GM18517 (cell line): ENCODE measurements around the gene PTHLH.

ENCODE experiments used
- ATAC-seq: cut with Tn5 transposase; IDR thresholded peaks from one replicate; pipeline ENCODE4 v1.9.1; 2021; ENCODE audit warnings: mild to moderate bottlenecking, moderate library complexity; ENCODE audit not compliant: unreplicated experiment

PTHLH gene

DNA sequence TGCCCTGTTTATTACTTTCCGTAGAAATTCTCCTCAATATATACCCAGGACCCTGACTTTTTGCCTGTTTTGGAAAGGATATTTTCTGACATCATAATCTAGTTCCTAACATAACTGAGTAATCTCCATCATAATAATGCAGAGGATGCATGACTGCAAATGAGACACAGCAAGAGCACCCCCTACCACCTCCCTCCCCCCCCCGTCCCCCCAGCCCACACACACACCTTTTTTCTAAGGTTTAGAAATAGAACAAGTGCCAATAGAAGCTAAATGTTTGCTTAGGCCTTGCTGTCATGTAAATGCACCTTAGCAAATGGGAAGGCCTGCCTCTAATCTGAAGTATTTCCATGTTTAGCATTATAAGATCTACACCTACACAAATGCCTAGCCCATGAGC, at the start of gene PTHLH:
Gene PTHLH, minus strand, starts transcription at position 13 of the 400 bp plus-strand sequence. CDS start 3,239 bp downstream, outside the sequence.
- ATAC-seq = no peak

DNA sequence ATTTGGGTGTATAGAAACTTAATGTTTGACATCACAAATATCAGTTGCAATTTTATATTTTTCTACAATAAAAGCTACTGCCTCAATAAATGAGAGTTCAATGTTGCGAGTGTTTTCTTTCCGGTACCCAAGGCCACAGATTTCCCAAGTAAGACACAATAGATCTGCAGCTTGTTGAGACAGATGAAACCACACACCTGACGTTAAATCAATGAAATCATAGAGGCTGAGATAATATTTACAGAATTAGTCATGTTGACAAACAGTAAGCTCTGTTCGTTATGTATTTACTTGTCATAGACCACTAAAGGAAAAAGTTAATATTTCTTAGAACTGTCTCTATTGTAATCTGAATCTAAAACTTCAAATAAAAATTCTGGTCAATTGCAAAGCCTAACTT, 49.2 kb upstream of the PTHLH start:
- no peak for ATAC-seq

DNA sequence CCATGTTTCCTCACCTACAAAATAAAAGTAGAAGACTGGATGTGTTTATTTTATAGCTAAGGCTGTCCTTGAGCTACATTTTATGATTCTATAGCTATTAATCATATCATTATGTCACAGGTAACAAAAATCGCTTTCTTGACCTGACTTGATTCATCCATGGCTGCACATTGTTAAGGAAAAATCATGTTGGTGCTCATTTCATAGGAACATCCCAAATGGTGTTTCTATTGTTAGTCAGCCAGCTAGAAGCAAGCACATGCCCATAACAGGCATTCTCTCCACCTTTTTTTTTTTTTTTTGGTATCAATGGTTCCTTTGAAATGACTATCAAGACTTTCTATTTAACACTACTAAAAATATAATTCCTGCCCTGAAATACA, 45.3 kb upstream of the PTHLH start:
- ATAC-seq = no peak

DNA sequence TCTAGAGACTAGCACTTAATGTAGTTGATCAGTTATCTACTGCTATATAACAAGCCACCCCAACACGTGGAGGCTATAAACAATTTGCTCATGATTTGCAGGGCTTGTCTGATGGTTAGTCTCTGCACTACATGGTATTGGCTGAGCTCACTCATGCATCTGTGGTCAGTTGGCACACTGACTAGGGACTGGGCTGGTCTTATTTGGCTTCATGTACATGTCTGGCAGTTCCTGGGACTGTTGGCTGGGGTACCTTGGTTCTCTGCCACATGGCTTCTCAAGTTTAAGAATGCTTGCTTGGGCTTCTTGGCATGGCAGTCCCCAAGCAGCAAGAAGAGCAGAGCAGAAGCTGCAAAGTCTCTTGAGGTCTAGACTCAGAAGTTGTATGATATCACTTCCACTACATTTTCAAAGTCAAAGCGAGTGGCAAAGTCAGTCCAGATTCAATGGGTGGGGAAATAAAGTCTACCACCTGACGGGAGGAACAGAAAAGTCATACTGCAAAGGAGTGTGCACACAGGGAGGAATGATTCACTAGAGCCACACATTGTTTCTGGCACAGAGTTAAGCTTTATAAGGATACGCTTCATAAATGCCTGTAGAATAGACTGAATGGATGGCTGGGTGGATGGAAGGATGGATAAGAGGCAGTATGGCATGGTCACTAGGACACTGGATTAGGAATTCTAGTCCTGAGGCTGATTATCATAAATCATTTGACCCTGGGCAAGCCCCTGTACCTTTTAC, 44.8 kb upstream of the PTHLH start:
- no peak for ATAC-seq

DNA sequence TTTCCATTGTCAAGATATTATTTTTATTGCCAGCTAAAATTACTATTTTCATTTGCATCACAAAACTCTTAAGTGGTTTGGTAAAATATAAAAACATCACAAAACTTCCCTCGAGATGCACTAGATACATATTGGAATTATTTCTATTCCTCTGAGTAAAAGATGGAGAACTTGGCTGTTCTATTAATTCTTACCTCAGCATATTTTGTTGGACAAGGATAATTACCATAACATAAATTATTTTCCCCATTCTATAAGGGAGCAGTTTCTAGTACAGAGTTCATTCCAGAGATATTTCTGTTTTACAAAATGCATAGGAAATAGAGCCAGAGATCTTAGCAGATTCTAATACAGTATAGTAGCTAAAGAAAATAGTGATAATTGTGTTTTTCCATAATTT, 42.6 kb upstream of the PTHLH start:
- no peak for ATAC-seq

DNA sequence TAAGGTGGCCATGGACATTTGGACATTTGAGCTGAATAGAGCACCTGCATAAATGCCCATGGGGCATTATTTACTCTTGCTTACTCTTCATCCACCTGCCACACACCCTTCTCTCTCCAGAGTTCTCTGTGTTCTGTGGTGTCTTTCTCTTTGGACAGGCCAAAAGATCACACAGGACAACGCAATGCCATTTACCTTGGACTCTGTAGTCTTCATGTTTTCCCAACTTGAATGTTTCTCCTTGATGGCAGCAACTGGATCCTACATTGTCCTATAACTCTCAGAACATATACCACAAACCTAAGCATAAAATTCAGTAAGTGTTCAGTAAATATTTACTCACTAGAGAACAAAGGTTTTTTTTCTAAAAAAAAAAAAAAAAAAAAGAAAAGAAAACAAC, 41.7 kb upstream of the PTHLH start:
- ATAC-seq = no peak

DNA sequence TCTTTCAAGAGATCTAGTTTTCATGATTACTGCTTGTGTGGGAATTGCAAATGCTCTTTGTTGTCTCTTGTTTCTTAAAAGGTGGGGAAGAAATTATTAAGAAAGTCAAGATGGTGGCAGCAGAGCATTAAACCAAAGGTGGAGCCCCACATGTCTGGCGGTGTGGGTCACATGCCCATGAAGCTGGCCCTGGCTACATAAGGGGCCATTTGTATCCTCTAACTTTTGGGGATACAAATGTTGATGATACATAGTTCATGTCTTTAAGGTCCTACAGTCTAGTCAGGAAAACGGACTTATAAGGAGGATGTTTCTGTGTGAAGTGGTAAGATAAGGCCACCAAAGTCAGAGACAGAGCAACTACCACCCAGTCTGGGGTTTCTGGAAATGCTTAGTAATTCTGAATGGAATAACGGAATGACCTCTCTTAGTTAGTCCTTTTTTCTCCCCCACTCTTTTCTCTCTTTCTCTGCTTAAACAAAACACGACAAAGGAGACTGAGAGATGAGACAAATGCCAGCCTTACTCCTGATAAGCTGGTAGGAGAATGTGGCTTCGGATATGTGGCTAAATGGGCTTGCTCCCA, 39.9 kb upstream of the PTHLH start:
- no peak for ATAC-seq

DNA sequence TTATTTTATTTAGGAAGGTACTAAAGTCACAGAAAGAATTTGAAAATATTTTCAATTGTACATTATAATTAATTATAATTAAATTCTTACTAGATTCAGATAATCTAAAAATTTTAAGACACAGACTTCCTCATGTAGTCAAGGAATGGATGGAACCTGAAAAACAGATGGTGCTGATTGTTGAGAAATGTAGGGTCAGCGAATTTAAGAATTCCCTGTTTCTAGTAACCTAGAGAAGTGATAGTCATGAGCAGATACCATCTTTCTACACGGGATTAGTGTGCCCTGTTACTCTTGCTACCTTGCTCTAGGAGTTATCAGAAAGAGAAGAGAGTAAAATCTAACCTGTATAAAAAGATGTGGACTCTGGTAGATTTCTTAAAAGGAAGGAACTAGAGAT, 37.5 kb upstream of the PTHLH start:
- ATAC-seq = no peak

DNA sequence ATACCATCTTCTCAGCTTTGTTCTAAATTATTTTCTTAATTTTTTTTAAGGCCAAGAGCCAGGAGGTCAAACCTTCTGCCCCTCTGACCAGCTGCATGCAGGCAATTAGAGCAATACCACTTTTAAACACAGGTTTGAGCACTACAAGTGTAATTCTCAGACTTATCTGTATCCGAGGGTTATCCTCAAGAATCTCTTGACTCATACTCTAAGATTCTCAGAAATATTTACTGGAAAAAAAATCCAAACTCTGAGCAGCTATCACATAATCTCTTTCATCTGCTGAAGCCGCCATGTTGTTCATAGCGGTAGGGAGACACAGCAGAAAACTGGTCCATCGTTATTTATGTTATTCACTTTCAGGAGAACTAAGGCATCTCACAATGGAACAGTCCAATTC, 27.4 kb upstream of the PTHLH start:
- no peak for ATAC-seq

DNA sequence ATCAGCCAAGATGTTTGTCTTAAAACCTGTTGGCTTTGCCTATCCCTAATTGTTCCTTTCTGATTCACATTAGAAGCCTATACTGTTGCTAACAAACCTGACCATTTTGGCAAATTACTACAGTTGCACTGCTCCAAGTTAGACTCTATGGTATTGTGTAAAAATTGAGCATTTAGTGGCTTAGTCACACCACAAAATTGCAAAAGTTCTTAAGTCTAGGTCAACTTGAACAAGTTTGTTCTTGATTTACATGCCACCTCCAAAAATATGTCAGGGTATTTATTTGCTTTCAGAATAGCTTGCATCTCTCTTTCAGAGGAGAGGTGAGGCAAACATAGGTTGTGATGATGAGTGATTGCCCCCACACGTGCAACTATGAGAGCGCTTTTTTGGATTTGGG, 27.0 kb upstream of the PTHLH start:
- ATAC-seq = no peak

DNA sequence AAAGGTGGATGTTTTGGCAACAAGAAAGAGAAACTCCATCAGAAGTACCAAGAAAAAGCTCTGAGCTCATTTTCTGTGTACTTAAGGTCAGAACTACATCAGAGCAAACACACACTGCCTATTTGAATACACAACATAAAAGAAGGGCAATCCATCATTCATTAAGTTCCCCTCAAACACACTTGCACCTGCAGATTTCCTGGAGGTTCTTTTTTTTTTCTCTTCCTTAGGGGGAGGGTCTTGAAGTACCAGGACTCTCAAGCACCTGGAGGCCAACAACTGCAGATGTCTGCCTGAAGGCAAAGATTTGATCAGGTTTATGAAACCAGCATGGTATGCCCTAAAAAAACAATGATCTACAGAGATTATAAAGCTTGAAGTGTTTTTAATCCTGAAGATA, 26.1 kb upstream of the PTHLH start:
- no peak for ATAC-seq

DNA sequence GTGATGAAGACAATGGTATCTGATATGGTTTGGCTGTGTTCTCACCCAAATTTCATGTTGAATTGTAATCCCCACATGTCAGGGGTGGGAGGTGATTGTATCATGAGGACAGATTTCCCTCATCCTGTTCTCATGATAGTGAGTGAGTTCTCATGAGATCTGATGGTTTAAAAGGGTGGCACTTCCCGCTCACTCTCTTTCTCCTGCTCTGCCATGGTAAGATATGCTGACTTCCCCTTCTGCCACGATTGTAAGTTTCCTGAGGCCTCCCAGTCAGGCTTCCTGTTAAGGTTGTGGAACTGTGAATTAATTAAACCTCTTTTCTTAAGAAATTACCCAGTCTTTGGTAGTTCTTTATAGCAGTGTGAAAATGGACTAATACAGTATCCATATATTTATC, 25.6 kb upstream of the PTHLH start:
- ATAC-seq = no peak

DNA sequence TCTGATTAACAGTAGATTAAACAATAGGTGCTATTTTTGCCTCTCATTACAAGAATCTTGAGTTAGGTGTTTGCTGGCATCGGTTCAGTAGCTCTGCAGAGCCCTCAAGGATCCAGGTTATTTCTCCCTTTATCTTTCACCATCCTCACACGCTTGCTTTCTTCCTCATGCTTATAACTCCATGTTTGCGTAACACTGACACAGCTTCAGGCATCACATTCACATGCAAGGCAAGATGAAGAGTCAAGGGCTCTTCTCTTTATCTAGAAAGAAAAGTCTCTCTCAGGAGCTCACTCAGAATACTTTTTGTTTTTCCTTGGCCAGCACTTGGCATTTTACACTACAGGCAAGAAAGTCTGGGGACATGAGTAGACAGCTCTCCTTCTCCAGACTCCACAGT, 24.2 kb upstream of the PTHLH start:
- ATAC-seq = no peak

DNA sequence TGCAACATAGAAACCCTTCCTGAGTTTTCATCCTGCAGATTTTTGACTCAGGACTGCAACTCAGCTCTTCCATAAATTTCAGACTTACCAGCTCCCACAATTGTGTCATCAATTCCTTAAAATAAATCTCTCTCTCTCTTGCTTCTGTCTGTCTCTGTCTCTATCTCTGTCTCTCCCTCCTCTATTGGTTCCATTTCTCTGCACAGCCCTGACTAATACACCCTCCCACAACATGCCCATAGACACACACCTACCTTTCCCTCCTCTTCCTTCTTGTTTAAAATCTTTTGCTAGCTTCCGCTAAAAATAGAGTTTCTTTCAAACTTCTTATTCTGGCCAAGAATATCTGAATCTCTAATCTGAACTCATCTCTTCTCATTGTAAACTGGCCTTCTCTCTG, 22.9 kb upstream of the PTHLH start:
- ATAC-seq = no peak

DNA sequence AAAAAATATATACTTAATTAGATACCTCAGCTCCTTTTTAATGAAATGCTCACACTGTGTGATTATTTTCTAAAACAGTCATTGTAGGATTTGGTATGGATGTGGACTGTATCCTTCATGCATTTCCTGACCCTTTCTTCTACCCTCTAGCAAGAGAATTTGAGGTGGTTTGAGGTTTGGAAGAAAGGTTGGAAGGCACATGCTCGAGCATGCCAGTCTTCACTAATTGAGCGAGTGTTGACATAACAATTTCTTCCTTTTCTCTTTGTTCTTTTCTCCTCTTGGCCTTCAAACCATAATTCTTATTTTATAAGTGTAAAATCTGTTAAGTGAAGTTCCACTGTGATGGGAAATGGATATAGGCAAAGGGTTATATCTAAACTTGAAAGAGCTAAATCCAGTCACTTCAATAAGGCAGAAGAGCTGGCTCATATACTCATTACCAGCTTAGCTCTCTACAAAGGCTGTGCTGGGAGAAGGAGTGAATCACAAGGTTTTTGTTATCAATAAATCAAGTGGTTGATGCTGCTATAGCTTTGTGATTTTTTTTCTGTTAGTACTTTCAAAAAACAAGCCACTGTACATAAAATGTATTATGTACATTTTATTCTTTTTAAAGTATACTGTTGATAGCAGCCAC, 16.2 kb upstream of the PTHLH start:
- no peak for ATAC-seq

DNA sequence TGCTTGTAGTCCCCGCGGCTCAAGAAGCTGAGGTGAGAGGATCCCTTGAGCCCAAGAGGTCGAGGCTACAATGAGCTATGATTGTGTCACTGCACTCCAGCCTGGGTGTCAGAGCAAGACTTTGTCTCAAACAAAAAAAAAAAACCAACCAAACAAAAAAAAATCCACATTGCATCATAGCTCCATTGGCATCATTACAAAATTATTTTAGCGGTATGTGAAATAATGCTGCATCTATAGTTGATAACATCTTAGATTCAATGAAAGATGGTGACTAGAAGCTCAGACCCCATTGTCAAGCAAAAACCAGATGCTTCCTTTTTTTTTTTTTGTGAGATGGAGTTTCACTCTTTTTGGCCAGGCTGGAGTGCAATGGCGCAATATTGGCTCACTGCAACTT, 14.8 kb upstream of the PTHLH start:
- ATAC-seq = no peak

DNA sequence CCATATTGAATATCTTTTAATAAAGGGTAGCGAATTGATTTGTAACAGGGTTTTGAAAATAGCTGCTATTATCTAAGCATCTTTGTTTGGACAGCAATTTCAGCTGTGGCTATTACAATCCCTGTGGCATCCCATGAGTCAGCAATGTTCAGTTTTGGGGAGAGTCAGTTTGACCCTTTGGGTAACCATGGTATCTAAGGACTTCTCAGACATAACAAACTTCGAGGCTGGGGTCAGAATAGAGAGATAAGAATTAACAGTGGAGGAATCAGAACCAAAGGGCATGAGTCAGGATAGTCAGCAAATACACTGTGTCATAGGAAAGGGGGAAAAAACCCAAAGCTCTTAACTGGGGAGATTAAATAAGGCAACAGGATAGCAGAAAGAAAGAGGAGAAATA, 11.7 kb upstream of the PTHLH start:
- ATAC-seq = no peak

DNA sequence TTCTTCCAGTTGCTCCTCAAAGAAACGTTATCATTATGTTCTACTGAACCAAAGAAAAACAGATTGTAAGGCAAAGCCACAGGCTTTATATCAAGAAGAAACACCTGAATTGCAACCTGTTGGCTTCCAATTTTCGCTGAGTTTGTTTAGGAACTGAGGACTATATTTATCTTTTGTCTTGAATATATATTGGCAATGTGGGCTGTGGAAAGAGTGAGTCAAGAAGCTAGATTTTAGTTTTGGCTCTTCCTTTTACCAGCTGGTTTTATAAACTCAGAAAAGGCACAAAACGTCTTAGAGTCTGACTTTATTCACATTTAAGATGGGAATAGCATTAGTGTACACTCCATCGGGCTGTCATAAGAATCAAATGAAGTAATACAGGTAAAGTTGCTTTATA, 10.4 kb upstream of the PTHLH start:
- ATAC-seq = no peak

DNA sequence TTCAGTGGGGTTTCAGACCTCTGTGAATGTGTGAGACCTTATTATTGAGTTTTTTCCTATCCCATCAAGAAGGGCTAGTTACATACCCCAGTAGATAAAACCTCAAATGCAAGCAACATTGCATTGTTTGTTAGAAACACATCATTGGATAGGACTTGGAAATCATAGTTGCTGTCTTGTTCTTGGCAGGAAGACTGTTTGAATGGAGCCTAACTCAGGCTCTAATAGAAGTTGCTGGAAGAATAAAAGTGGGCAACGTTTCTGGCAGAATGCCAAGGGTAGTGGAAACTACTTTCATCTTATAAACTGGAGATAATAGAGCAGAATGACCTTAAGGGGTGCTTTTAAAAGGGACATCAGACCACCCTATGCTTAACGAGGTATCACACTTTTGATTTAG, 9.9 kb upstream of the PTHLH start:
- ATAC-seq = no peak

DNA sequence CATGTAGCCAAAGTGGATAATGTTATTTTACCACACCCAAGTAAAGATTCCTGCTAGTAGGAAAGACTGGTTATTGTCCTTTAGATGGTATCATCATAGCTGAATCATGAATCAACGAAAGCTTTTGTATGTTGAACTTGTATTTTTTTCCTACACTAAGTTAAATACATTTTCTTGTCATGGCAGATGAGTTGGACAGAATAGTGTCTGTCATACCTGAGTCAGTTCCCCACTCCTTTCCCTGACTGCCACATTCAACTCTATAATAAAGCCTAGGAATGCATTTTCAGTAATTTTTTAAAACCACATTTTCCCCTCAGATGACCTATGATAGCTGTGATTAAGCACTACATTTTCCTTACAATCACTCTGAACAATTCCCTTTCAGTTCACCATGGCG, 9.3 kb upstream of the PTHLH start:
- no peak for ATAC-seq

DNA sequence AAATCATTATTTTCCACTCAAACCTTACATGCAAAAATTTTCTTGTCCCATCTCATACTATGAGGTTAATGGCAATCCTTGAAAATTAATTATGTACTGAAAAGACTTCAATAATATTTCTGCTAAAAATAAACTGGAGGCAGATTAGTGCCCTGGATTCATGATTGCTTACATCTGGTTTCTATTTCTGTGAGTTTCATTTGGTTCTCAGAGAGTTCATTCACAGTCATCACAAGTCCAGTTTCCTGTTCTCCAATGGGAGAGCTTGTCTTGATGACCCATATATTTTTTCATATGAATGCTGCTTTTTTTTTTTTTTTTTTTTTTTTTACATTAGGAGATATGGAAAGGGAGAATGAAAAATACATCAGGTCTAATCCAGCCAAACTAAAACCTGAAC, 6.6 kb upstream of the PTHLH start:
- no peak for ATAC-seq
